ENCODE results near the gene B3GAT1.
A peak's percentile ranks its signal among the peaks of the same experiment; 100 is the strongest.

Gene B3GAT1

DNA sequence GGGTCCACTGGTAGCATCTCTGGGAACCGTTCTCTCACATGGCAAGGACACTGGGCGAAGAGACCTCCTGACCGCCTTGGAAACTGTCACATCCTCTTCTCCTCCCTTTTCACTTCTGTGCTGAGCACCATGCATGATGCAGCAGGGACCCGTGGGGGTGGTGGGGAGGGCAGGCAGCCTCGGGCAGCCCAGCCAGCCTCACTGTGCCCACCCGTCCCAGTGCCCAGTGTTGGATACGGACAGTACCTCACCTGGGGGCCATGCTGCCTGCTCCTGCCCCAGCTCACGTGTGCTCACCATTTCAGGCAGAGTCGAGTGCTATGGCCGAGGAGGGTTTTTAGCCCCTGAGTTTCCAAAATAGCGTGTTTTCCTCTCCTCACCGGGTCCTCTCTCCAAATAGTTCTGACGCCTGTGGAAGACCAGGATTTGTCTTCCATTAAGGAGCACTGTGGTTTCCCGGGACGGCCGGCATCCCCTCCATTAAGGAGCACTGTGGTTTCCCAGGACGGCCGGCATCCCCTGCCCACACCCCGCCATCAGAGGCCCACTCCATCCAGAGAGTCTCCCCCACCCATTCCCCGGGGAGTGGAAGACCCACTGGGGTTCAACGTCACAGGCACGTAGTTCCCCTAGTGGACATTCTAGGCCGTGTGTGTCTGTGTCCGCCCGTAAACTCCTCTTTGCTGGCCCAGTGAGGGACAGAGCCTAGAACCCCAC is 22.4 kb downstream of the B3GAT1 start:
- no peak for DNase-seq

DNA sequence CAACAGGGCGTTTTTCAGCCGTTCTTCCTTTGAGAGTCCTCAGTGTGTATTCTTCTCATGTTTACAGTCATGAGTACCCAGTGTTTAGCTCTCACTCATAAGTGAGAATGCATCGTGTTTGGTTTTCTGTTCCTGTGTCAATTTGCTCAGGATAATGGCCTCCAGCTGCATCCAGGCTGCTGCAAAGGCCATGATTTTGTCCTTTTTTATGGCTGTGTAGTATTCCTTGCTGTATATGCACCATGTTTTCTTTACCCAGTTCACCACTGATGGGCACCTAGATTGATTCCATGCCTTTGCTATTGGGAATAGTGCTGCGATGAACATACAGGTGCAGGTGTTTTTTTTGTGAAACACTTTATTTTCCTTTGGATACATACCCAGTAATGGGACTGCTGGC is 23.5 kb downstream of the B3GAT1 start:
- no peak for DNase-seq

DNA sequence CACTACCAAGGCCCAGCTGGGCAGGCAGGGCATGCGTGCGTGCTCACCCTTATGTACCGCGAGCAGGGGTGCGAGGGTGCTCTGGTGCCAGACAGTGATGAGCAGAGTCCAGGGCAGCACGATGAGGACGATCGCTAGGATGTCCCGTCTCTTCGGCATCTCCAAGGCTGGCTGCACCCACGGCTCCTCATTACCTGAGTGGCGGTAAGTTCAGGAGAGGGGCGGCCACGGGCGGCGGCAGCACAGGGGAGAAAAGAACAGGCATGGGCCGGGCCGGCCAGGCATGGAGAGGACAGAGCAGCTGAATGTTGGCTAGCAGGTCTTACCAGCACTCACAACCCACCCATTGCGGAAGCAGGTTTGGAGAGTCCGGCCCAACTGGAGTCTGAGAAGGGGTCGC is 24.5 kb downstream of the B3GAT1 start:
- no peak for DNase-seq

- no peak for DNase-seq
These were observed 25.1 kb downstream of the B3GAT1 start for GRCh38 chr11:134386945-134387344.

DNA sequence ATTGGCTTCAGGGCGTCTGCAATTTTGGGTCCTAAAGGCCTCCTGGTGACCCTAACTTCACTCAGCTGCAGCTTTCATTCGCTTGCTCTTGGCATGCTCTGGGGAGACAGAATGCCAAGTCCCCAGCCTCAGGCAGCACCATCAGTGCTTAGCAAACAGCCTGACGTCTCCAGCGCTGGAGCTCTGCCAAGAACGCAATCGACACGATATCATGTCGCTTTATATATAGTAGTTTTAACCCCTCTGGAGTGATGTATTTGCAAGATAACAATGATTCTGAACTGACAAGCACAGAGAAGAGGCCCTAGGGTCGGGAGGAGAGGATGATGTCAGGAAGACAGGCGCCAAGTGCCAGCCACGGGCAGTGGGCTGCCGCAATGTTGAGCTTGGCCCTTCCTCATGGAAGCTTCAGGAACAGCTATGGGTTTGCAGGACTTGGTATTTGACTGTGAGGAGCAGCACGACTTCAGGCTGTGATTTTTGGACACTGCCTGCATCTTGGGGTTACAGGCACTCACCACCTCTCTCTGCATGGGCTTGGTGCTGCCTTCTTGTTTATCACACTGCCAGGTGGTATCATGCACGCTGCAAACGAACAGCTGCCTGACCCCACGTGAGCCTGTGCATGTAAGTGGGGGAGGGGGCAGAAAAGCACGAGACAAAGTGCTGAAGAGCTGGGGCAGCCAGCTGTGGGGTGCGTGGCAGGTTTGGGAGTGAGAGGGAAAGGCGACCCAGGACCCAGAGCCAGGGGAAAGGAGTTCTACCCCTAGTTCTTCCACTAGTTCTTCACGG is 26.1 kb downstream of the B3GAT1 start:
- DNase-seq: peak; percentile 44

- no peak for DNase-seq
These were observed 26.9 kb downstream of the B3GAT1 start for GRCh38 chr11:134385171-134385570.

DNA sequence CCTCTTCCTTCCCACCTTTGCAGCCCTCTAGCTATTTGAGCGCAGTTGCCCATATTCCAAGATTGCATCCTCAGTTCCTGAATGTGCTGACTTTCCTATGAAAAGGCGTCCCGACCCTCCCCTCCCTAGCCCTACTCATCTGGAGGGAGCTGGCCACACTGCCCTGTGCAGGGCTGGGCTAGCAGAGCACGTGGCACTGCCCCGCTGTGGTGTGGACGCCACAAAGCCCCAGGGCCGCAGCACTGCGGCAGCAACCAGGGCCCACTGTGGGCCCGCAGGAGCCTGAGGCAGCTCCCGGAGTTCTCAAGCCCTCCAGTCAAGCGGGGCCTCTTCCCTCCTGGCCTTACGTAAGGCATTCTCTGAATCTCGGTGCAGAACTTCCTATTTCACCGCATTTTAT is 27.6 kb downstream of the B3GAT1 start:
- DNase-seq: no peak

GRCh38 chr11:134383576-134384221 is 28.3 kb downstream of the B3GAT1 start:
- no peak for DNase-seq

DNA sequence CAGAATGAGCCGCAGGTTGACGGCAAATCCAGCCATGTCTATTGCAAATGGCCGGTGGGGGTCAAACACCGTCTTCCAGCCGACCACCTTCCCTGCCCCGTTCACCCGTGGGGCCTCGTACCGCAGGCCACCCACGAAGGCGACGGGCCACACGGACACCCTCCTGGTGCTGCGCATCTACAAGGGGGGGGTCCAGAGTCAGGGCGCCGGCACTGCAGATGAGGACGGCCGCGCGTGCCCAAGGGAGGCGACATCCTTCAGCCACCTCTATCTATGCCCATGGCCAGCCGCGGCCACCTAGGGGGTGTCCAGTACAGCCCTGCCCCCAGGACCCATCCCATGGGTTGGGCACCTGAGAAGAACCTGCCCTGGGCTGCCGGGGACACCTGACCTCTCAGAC is 29.2 kb downstream of the B3GAT1 start:
- DNase-seq: no peak

GRCh38 chr11:134382257-134382656 is 29.8 kb downstream of the B3GAT1 start:
- DNase-seq: no peak

DNA sequence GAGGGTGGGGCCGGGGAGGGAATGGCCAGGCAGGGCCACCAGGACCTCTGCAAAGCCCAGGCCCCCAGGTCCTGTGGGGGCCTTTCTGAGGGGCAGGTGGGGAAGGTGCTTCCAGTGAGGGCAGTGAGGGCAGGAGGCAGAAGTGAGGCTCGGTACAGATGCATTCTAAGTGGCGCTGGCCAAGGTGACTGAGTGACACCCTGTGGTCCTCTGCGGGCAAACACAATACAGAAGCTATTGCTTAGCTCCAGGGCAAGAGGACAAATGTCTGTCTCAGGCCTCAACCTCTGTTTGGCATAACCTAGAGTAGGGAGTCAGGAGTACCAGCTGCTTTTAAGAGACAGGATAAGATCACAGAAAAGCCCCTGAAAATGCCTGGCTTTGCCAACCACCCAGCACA is 31.3 kb downstream of the B3GAT1 start:
- DNase-seq: peak; percentile 10

- no peak for DNase-seq
These were observed 31.8 kb downstream of the B3GAT1 start for GRCh38 chr11:134380229-134380628.

DNA sequence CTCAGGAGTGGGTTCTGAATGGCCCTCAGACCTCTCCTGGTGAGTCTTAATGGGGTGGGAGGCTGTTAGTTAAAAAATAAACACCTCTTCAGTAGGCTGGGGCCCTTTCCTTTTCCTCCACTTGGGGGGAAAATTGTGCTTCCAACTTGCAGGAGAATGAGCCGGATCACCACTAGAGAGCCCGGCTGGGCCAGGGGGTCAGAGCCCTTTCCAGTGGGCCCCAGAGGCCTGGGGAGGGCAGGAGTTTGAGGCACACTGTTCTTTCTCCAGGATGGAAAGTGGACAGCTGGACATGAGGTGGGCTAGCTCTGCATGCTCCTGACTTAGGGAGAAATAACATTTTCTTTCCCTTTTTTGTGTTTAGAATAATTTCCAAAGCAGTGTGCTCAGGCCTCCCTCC is 32.8 kb downstream of the B3GAT1 start:
- DNase-seq: no peak

GRCh38 chr11:134377876-134378275 is 34.2 kb downstream of the B3GAT1 start:
- DNase-seq: no peak

- DNase-seq: no peak
These were observed 35.7 kb downstream of the B3GAT1 start for GRCh38 chr11:134376150-134376921.

DNA sequence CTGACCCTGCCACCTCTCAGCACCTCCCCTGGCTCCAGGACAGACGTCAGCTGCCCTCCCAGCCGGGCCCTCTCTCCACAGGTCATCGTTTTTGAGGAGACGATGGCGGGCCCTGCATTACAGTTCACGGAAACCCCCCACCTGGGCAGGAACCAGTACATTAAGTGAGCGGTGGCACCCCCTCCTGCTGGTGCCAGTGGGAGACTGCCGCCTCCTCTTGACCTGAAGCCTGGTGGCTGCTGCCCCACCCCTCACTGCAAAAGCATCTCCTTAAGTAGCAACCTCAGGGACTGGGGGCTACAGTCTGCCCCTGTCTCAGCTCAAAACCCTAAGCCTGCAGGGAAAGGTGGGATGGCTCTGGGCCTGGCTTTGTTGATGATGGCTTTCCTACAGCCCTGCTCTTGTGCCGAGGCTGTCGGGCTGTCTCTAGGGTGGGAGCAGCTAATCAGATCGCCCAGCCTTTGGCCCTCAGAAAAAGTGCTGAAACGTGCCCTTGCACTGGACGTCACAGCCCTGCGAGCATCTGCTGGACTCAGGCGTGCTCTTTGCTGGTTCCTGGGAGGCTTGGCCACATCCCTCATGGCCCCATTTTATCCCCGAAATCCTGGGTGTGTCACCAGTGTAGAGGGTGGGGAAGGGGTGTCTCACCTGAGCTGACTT is 37.0 kb downstream of the B3GAT1 start:
- DNase-seq: no peak

- no peak for DNase-seq
These were observed 37.9 kb downstream of the B3GAT1 start for GRCh38 chr11:134374171-134374570.

- no peak for DNase-seq
These were observed 38.4 kb downstream of the B3GAT1 start for GRCh38 chr11:134373591-134374052.

DNA sequence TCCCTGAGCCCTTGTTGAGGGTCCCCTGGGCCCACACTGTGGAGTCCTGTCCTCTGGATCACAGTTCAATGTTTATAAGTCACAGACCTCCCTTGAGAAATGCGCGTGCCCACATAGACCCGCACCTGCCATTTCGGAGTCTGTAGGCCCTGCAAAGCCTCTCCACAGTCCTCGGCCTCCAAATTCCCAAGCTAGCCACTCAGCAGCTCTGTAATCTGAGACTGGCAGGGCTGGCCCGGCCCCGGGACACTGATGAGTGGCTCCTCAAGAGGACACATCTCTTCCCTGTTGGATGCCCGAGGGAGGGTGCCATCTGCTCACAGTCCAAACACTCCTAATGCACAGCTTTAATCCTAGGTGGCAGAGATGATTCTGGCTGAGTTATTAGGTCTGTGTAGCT is 39.1 kb downstream of the B3GAT1 start:
- DNase-seq: no peak

DNA sequence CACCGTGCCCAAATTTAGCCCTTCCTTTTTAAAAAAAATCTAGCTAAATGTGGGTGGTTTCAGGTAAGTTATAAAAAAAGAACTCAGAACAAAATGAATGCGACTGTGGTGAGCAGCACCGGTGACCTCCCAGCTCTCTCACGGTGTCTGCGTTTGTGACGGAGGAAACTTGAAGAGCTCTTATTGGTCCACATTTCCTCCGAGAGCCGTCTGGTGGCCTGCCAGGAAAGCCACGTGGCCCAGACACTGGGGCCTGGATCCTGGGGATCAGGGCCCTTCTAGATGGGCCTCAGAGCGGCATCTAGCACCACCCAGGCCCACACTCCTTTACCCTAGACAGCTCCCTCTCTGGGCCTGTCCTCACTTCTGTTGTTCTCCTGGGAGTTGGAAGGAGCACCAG is 39.5 kb downstream of the B3GAT1 start:
- no peak for DNase-seq

DNA sequence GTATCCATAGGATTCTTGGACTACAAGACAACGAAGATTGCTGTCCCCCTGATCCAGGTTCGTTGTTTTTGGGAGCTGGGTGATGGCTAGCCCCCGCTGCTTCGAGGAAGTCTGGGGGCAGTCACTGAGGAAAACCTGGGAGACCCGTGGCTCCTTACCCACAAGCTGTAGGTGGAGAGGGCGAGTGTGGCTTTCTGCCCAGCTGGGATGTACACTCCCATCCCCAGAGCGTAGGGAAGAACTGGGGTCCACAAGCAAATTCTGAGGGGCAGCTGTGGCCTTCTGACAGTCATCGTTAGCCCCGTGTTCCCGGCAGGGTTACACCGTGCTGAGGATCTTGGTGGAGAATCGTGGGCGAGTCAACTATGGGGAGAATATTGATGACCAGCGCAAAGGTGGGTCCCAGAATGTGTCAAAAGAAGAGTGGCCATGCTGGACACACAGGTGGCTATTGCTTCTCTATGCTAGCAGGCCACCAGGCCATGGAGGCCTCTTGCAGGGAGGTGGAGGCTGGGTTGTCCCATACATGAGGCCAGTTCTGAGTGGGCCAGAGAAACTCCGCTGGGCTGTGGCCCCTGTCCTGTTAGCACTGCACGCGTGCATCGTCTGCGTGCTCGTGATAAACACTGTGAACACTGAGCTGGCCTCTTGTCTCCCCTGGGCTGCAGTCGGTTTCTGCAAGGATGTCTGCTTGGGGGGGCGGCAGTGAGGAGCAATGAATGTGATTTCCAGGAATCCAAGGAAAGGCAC is 40.4 kb downstream of the B3GAT1 start:
- DNase-seq: no peak

Measured in RPMI8226 (cell line).